B cell (primary cell): ENCODE results near the gene SLCO2B1. TPM values are rescaled to one million over a fixed set of nuclear protein-coding genes. Genes with fewer than 3 reads are reported as not detected.

Experiments used
- ATAC-seq: fragments of 200-7000 bp; cut with Tn5 transposase; one replicate; pipeline ENCODE4 v1.10.0; 2021; ENCODE audit warnings: low read depth, mild to moderate bottlenecking, moderate number of reproducible peaks, moderate library complexity
- CTCF ChIA-PET: fragments of 350-600 bp; sonication (Branson Sonifier 250); formaldehyde crosslinking; loops from one replicate; lab custom pipeline; 2021; ENCODE audit warnings: antibody characterized with exemption, inconsistent platforms; lab: Charles Lee
- POLR2A ChIA-PET: fragments of 350-600 bp; sonication (Branson Sonifier 250); formaldehyde crosslinking; loops from one replicate; lab custom pipeline; 2021; ENCODE audit warnings: antibody characterized with exemption; lab: Charles Lee
- DNase-seq: peaks from one replicate; pipeline ENCODE4 v3.0.0; 2013
- H2AFZ ChIP-seq: 2 replicates; pipeline ENCODE4 v1.6.1; 2012; ENCODE audit warnings: mild to moderate bottlenecking, low read depth, low read length; ENCODE audit not compliant: insufficient read depth, poor library complexity, severe bottlenecking
- H3K27ac ChIP-seq, 2 donors: 1 replicate in 1 of 2; 2 replicates in 1 of 2; pipeline ENCODE4 v1.5.1; 2012 to 2013; ENCODE audit warnings: low read length in 2 of 2, mild to moderate bottlenecking in 2 of 2, moderate library complexity in 1 of 2
- H3K27me3 ChIP-seq, 4 experiments: fragments of 200-600 bp in 1 of 4; sonication (generic) in 1 of 4; replicated peaks in 1 of 4; 1 replicate in 2 of 4; 2 replicates in 2 of 4; pipeline versions ENCODE4 v1.6.1 to v1.7.0; 2013 to 2016; ENCODE audit warnings: low read length in 3 of 4, mild to moderate bottlenecking in 2 of 4, mixed read lengths in 1 of 4, moderate library complexity in 1 of 4; ENCODE audit not compliant: insufficient read depth in 4 of 4, control insufficient read depth in 3 of 4; ENCODE audit errors: control extremely low read depth in 1 of 4
- H3K36me3 ChIP-seq, 2 experiments: replicated peaks in 1 of 2; 1 replicate in 1 of 2; 2 replicates in 1 of 2; pipeline versions ENCODE4 v1.6.1 to v1.7.1; 2013; ENCODE audit warnings: low read length in 1 of 2; ENCODE audit not compliant: insufficient read depth in 2 of 2, control insufficient read depth in 1 of 2; ENCODE audit errors: control extremely low read depth in 1 of 2, extremely low read depth in 1 of 2
- H3K4me1 ChIP-seq, 2 donors: fragments of 200-600 bp in 1 of 2; sonication (generic) in 1 of 2; 1 replicate in 1 of 2; 2 replicates in 1 of 2; pipeline versions ENCODE4 v1.5.1 to v1.6.1; 2013 to 2017; ENCODE audit warnings: low read length in 2 of 2; ENCODE audit not compliant: control insufficient read depth in 2 of 2, insufficient read depth in 2 of 2
- H3K4me2 ChIP-seq: replicated peaks from 2 replicates; pipeline ENCODE3; 2012; ENCODE audit warnings: mild to moderate bottlenecking, low read depth, low read length; ENCODE audit not compliant: poor library complexity, severe bottlenecking
- H3K4me3 ChIP-seq, 5 experiments: fragments of 200-600 bp in 1 of 5; sonication (generic) in 1 of 5; 1 replicate in 3 of 5; 2 replicates in 2 of 5; pipeline versions ENCODE4 v1.5.1 to v1.7.0; 2011 to 2016; ENCODE audit warnings: low read length in 4 of 5, mild to moderate bottlenecking in 4 of 5, low read depth in 2 of 5, control low read depth in 1 of 5, moderate library complexity in 1 of 5; ENCODE audit not compliant: insufficient read depth in 1 of 5; ENCODE audit errors: control extremely low read depth in 1 of 5, extremely low read depth in 1 of 5
- H3K79me2 ChIP-seq: fragments of 200-600 bp; sonication (generic); one replicate; pipeline ENCODE4 v1.6.0; 2016; ENCODE audit warnings: low read length; ENCODE audit not compliant: control insufficient read depth, insufficient read depth
- H3K9ac ChIP-seq: fragments of 200-600 bp; sonication (generic); 2 replicates; pipeline ENCODE4 v1.6.1; 2017; ENCODE audit warnings: mild to moderate bottlenecking, low read length, moderate library complexity
- H3K9me3 ChIP-seq, 3 donors: one replicate each; pipeline versions ENCODE4 v1.6.1 to v1.7.1; 2013; ENCODE audit warnings: low read length in 2 of 3; ENCODE audit not compliant: control insufficient read depth in 2 of 3, insufficient read depth in 1 of 3; ENCODE audit errors: control extremely low read depth in 1 of 3
- H4K20me1 ChIP-seq: 2 replicates; pipeline ENCODE4 v1.6.0; 2012; ENCODE audit warnings: mild to moderate bottlenecking, low read length; ENCODE audit not compliant: insufficient read depth, control insufficient read depth, poor library complexity, severe bottlenecking
- H3K27ac Mint-ChIP-seq: one replicate; pipeline ENCODE4 v1.8.0; 2021; ENCODE audit warnings: mixed read lengths
- H3K27me3 Mint-ChIP-seq: one replicate; pipeline ENCODE4 v1.8.0; 2021; ENCODE audit warnings: mixed read lengths
- H3K4me1 Mint-ChIP-seq: one replicate; pipeline ENCODE4 v1.8.0; 2021; ENCODE audit warnings: mixed read lengths
- H3K4me3 Mint-ChIP-seq: one replicate; pipeline ENCODE4 v1.8.0; 2021; ENCODE audit warnings: mixed read lengths
- H3K9me3 Mint-ChIP-seq: one replicate; pipeline ENCODE4 v1.8.0; 2022; ENCODE audit warnings: mixed read lengths; ENCODE audit not compliant: insufficient read depth
- CTCF ChIP-seq: fragments of 200-600 bp; IDR thresholded peaks from one replicate; pipeline ENCODE4 v1.8.0; 2022; ENCODE audit warnings: antibody characterized with exemption, mild to moderate bottlenecking
- EZH2 ChIP-seq: IDR thresholded peaks from 2 replicates; pipeline ENCODE4 v1.6.1; 2012; ENCODE audit warnings: borderline replicate concordance, low read depth, mild to moderate bottlenecking, moderate library complexity, low read length; ENCODE audit not compliant: insufficient read depth, poor library complexity, severe bottlenecking
- intact Hi-C: fragments of 100-400 bp; cut with micrococcal nuclease; formaldehyde crosslinking; loops from one replicate; pipeline ENCODE4 v1.10.0; 2022
- polyA plus RNA-seq: library from polyadenylated mRNA; depleted of rRNA; stranded (reverse); fragments of >200 nt; gene quantifications from 2 replicates; pipeline ENCODE4 v1.2.3, GENCODE V29; 2012
- total RNA-seq, 2 donors: library from RNA; stranded (reverse); fragments of 120-200 nt in 1 of 2; gene quantifications; 1 replicate in 1 of 2; 2 replicates in 1 of 2; pipeline versions ENCODE4 v1.2.3 to v1.2.4, GENCODE V29; 2013 to 2022

Gene SLCO2B1
- total and polyA plus RNA-seq, 2 donors (not counting 1 experiment from before 2014, with no cell fraction given), result 1.2 TPM; not detected in 1

DNA sequence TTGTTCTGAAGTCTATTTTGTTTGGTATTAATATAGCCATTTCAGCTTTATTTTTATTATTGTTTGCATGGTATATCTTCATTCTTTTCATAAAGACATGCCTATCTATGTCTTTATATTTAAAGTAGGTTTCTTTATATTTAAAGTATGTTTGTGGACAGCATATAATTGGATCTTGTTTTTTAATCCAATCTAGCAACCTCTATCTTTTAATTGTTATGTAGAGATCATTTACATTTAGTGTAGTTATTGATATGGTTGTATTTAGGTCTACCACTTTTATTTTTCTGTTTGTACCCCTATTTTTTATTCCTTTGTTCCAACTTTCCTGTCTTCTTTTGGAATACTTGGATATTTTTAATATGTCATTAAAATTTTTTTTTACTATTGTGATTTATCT is 103.4 kb downstream of the SLCO2B1 start:
- TF ChIP-seq CTCF (no peak), EZH2 (no peak)
- POLR2A ChIA-PET, result no interaction called here
- intact Hi-C loops, result no loop called here

More for the DNA sequence above, 103.4 kb downstream of the SLCO2B1 start:
- ATAC-seq, result no peak
- H3K4me3 ChIP-seq, result no peak overlapping the region
- Mint-ChIP-seq H3K4me3 (no peak overlapping the region), H3K27me3 (peaks cover 25% of the 10 kb centered on the region), H3K27ac (no peak overlapping the region), H3K4me1 (no peaks in the 10 kb centered on the region), H3K9me3 (no peaks in the 10 kb centered on the region)
- H3K27me3 ChIP-seq, result peaks cover 0 to 10% (median 0%) of the 10 kb centered on the region in 4 experiments
- H3K4me2 ChIP-seq, result no peak overlapping the region
- H3K27ac ChIP-seq, result no peak overlapping the region
- no peak overlapping the region for H2AFZ ChIP-seq
- CTCF ChIA-PET, result interaction anchor here (1.5 to 2.6 kb wide), 2 partner anchors 9 to 114 kb away, joined by 5 to 8 read pairs; no protein-coding TSS in a partner anchor
- H3K9ac ChIP-seq, result no peak overlapping the region
- no peaks in the 10 kb centered on the region for H3K36me3 ChIP-seq
- no peaks in the 10 kb centered on the region for H3K4me1 ChIP-seq
- H4K20me1 ChIP-seq, result no peaks in the 10 kb centered on the region
- peaks cover 0 to 3% (median 0%) of the 10 kb centered on the region in 3 donors for H3K9me3 ChIP-seq
- DNase-seq, result no peak
- H3K79me2 ChIP-seq, result no peaks in the 10 kb centered on the region

Other genes starting within 250 kb of the SLCO2B1 start
- gene XRRA1, start 202.0 kb upstream of the SLCO2B1 start, total RNA-seq, result 80.8 and 81.9 TPM in 2 replicates
- gene XRRA1, start 202.0 kb upstream of the SLCO2B1 start, polyA plus RNA-seq, result 6.9 and 9.3 TPM in 2 replicates
- 98.5 and 106 TPM in 2 replicates for gene SPCS2, start 201.8 kb upstream of the SLCO2B1 start, total RNA-seq
- 17.8 and 19.1 TPM in 2 replicates for gene SPCS2, start 201.8 kb upstream of the SLCO2B1 start, polyA plus RNA-seq
- 15.2 and 17.0 TPM in 2 replicates for gene NEU3, start 162.2 kb upstream of the SLCO2B1 start, total RNA-seq
- gene NEU3, start 162.2 kb upstream of the SLCO2B1 start, polyA plus RNA-seq, result 13.0 and 17.4 TPM in 2 replicates
- not detected in 2 replicates for gene OR2AT4, start 54.2 kb upstream of the SLCO2B1 start, total RNA-seq
- gene OR2AT4, start 54.2 kb upstream of the SLCO2B1 start, polyA plus RNA-seq, result not detected in 2 replicates
- gene TPBGL, start 89.7 kb downstream of the SLCO2B1 start, total RNA-seq, result not detected in 2 replicates
- gene TPBGL, start 89.7 kb downstream of the SLCO2B1 start, polyA plus RNA-seq, result not detected in 2 replicates
- gene ARRB1, start 200.6 kb downstream of the SLCO2B1 start, total RNA-seq, result 1.0 and 2.2 TPM in 2 replicates
- 1.3 and 1.9 TPM in 2 replicates for gene ARRB1, start 200.6 kb downstream of the SLCO2B1 start, polyA plus RNA-seq
- 3,554 and 3,642 TPM in 2 replicates for gene RPS3, start 248.4 kb downstream of the SLCO2B1 start, total RNA-seq
- gene RPS3, start 248.4 kb downstream of the SLCO2B1 start, polyA plus RNA-seq, result 3,197 and 3,389 TPM in 2 replicates